Stimulated activated CD4-positive, alpha-beta T cell treated with anti-CD3 and anti-CD28 coated beads, TNF-alpha, amount 100 ng/mL, for 24 hours (primary cell): Measurements from ENCODE around the gene MFAP3L.
"Not testable (repeated sequence)": the region's sequence is repeated elsewhere in the genome, so short reads cannot be mapped to it uniquely, and the experiment has no call there.

ENCODE experiments used
- DNase-seq, 3 experiments: peaks; one replicate each; pipeline ENCODE4 v3.0.0-alpha.2; 2020; ENCODE audit warnings: low read depth in 3 of 3

MFAP3L gene

GRCh38 chr4:169987327-169988228 lies 38.6 kb downstream of the MFAP3L start:
- DNase-seq: no peak

- DNase-seq: no peak
Measured at GRCh38 chr4:169986369-169986768, 39.8 kb downstream of the MFAP3L start.

GRCh38 chr4:169985881-169986280 lies 40.3 kb downstream of the MFAP3L start:
- no peak for DNase-seq

- no peak for DNase-seq
Measured at GRCh38 chr4:169984745-169985144, 41.5 kb downstream of the MFAP3L start.

GRCh38 chr4:169984173-169984572 lies 42.0 kb downstream of the MFAP3L start:
- DNase-seq: no peak

- no peak for DNase-seq
Measured at GRCh38 chr4:169976951-169977350, 49.2 kb downstream of the MFAP3L start.

- DNase-seq: no peak
Measured at GRCh38 chr4:169975838-169976796, 50.1 kb downstream of the MFAP3L start.

- DNase-seq: no peak
Measured at GRCh38 chr4:169975131-169975837, 50.9 kb downstream of the MFAP3L start.

GRCh38 chr4:169971456-169972015 lies 54.7 kb downstream of the MFAP3L start:
- DNase-seq: no peak

GRCh38 chr4:169968999-169969398 lies 57.2 kb downstream of the MFAP3L start:
- no peak for DNase-seq

GRCh38 chr4:169963998-169964397 lies 62.2 kb downstream of the MFAP3L start:
- no peak for DNase-seq

GRCh38 chr4:169959254-169959653 lies 66.9 kb downstream of the MFAP3L start:
- no peak for DNase-seq

GRCh38 chr4:169958629-169959028 lies 67.6 kb downstream of the MFAP3L start:
- no peak for DNase-seq

GRCh38 chr4:169957785-169958184 lies 68.4 kb downstream of the MFAP3L start:
- no peak for DNase-seq

GRCh38 chr4:169956091-169956843 lies 69.9 kb downstream of the MFAP3L start:
- DNase-seq: no peak

GRCh38 chr4:169955521-169955920 lies 70.7 kb downstream of the MFAP3L start:
- no peak for DNase-seq

- no peak for DNase-seq
Measured at GRCh38 chr4:169952236-169953002, 73.8 kb downstream of the MFAP3L start.

GRCh38 chr4:169948271-169948670 lies 77.9 kb downstream of the MFAP3L start:
- DNase-seq: no peak

GRCh38 chr4:169945636-169946035 lies 80.6 kb downstream of the MFAP3L start:
- DNase-seq: no peak

- not testable (repeated sequence) for DNase-seq
Measured at GRCh38 chr4:169943601-169944000, 82.6 kb downstream of the MFAP3L start.
